NK-92 (cell line): ENCODE measurements around the gene ACAP3.
"Not testable (repeated sequence)": the region's sequence is repeated elsewhere in the genome, so short reads cannot be mapped to it uniquely, and the experiment has no call there.

Source experiments
- DNase-seq: peaks from one replicate; lab custom pipeline; 2025; ENCODE audit not compliant: unreplicated experiment; lab: John Stamatoyannopoulos, UW

ACAP3 gene

GRCh38 chr1:1268284-1268682 lies 39.4 kb downstream of the ACAP3 start:
- DNase-seq: no peak

- DNase-seq: no peak
These were observed 40.0 kb downstream of the ACAP3 start for GRCh38 chr1:1267488-1268283.

- DNase-seq: no peak
These were observed 42.9 kb downstream of the ACAP3 start for GRCh38 chr1:1264868-1265272.

- no peak for DNase-seq
These were observed 43.7 kb downstream of the ACAP3 start for GRCh38 chr1:1264026-1264425.

GRCh38 chr1:1262758-1263157 lies 45.0 kb downstream of the ACAP3 start:
- no peak for DNase-seq

GRCh38 chr1:1262071-1262470 lies 45.7 kb downstream of the ACAP3 start:
- no peak for DNase-seq

- no peak for DNase-seq
These were observed 46.7 kb downstream of the ACAP3 start for GRCh38 chr1:1260843-1261560.

- DNase-seq: no peak
These were observed 47.7 kb downstream of the ACAP3 start for GRCh38 chr1:1259951-1260600.

GRCh38 chr1:1259540-1259939 lies 48.2 kb downstream of the ACAP3 start:
- no peak for DNase-seq

- DNase-seq: no peak
These were observed 48.6 kb downstream of the ACAP3 start for GRCh38 chr1:1259119-1259488.

GRCh38 chr1:1256956-1257871 lies 50.5 kb downstream of the ACAP3 start:
- no peak for DNase-seq

GRCh38 chr1:1255611-1256010 lies 52.1 kb downstream of the ACAP3 start:
- no peak for DNase-seq

- DNase-seq: no peak
These were observed 52.7 kb downstream of the ACAP3 start for GRCh38 chr1:1255078-1255477.

GRCh38 chr1:1254667-1254998 lies 53.1 kb downstream of the ACAP3 start:
- DNase-seq: no peak

- DNase-seq: no peak
These were observed 53.6 kb downstream of the ACAP3 start for GRCh38 chr1:1253972-1254666.

- DNase-seq: no peak
These were observed 54.4 kb downstream of the ACAP3 start for GRCh38 chr1:1253314-1253713.

- no peak for DNase-seq
These were observed 56.9 kb downstream of the ACAP3 start for GRCh38 chr1:1250786-1251284.

GRCh38 chr1:1248009-1248913 lies 59.5 kb downstream of the ACAP3 start:
- not testable (repeated sequence) for DNase-seq

- DNase-seq: no peak
These were observed 60.3 kb downstream of the ACAP3 start for GRCh38 chr1:1247341-1247913.
